ENCODE results near the gene PPP1R2.
"Not testable (repeated sequence)": the region's sequence is repeated elsewhere in the genome, so short reads cannot be mapped to it uniquely, and the experiment has no call there.

PPP1R2 gene

GRCh38 chr3:195511136-195511535 lies 32.0 kb downstream of the PPP1R2 start:
- ChIA-PET POLR2A (ENCODE audit: low non-redundant PET) (no interaction called here), CTCF (interaction anchor here (0.7 kb wide), 1 partner anchor 429 kb away, joined by 7 read pairs; no protein-coding TSS in a partner anchor)

GRCh38 chr3:195508185-195508584 lies 34.9 kb downstream of the PPP1R2 start:
- H3K27ac ChIP-seq: no peak overlapping the region
- no peak for TF ChIP-seq CTCF (conservative IDR thresholded peaks at IDR 0.05; ENCODE audit: low read depth)
- DNase-seq (ENCODE audit: low spot score): no peak
- ChIA-PET POLR2A (ENCODE audit: low non-redundant PET) (interaction anchor here (0.6 kb wide), 1 partner anchor 339 kb away, joined by 3 read pairs; no protein-coding TSS in a partner anchor), CTCF (interaction anchor here (0.6 to 2.3 kb wide), 3 partner anchors 13 to 237 kb away, joined by 3 to 7 read pairs (median 3); partner anchors contain the start of gene XXYLT1)

More at GRCh38 chr3:195511136-195511535, 32.0 kb downstream of the PPP1R2 start:
- no peak for DNase-seq (ENCODE audit: low spot score)
- no peak overlapping the region for H3K27ac ChIP-seq
- TF ChIP-seq CTCF (conservative IDR thresholded peaks at IDR 0.05; ENCODE audit: low read depth): no peak

- CTCF ChIA-PET: no interaction called here
- no peak for TF ChIP-seq CTCF (conservative IDR thresholded peaks at IDR 0.05; ENCODE audit: low read depth)
- POLR2A ChIA-PET (ENCODE audit: low non-redundant PET): no interaction called here
- DNase-seq (ENCODE audit: low spot score): no peak
- H3K27ac ChIP-seq: no peak overlapping the region
These were observed 67.5 kb downstream of the PPP1R2 start for GRCh38 chr3:195475614-195476013.

- CTCF ChIA-PET; DNase-seq (ENCODE audit: low spot score); H3K27ac ChIP-seq; POLR2A ChIA-PET (ENCODE audit: low non-redundant PET): not testable (repeated sequence)
These were observed 68.0 kb downstream of the PPP1R2 start for GRCh38 chr3:195475116-195475515.

GRCh38 chr3:195468841-195469240 lies 74.3 kb downstream of the PPP1R2 start:
- no peak for DNase-seq (ENCODE audit: low spot score)
- POLR2A ChIA-PET (ENCODE audit: low non-redundant PET): no interaction called here
- CTCF ChIA-PET: no interaction called here

GRCh38 chr3:195468391-195468776 lies 74.7 kb downstream of the PPP1R2 start:
- no peak for TF ChIP-seq CTCF (conservative IDR thresholded peaks at IDR 0.05; ENCODE audit: low read depth)
- CTCF ChIA-PET: no interaction called here
- H3K27ac ChIP-seq: no peak overlapping the region
- DNase-seq (ENCODE audit: low spot score): no peak
- POLR2A ChIA-PET (ENCODE audit: low non-redundant PET): no interaction called here

More at GRCh38 chr3:195468841-195469240, 74.3 kb downstream of the PPP1R2 start:
- H3K27ac ChIP-seq: no peak overlapping the region
- TF ChIP-seq CTCF (conservative IDR thresholded peaks at IDR 0.05; ENCODE audit: low read depth): no peak

- CTCF ChIA-PET: no interaction called here
- POLR2A ChIA-PET (ENCODE audit: low non-redundant PET): no interaction called here
- DNase-seq (ENCODE audit: low spot score): no peak
- no peak overlapping the region for H3K27ac ChIP-seq
- no peak for TF ChIP-seq CTCF (conservative IDR thresholded peaks at IDR 0.05; ENCODE audit: low read depth)
These were observed 75.3 kb downstream of the PPP1R2 start for GRCh38 chr3:195467641-195468390.

Data from RWPE1 (cell line).